ENCODE results near the gene NEK7.

The NEK7 gene

GRCh38 chr1:198147216-198147615, 9.6 kb upstream of the NEK7 start:
- DNase-seq, result no peak

- DNase-seq, result no peak
Measured at GRCh38 chr1:198150369-198150768, 6.4 kb upstream of the NEK7 start.

GRCh38 chr1:198151688-198152087, 5.1 kb upstream of the NEK7 start:
- no peak for DNase-seq

GRCh38 chr1:198153103-198153502, 3.7 kb upstream of the NEK7 start:
- DNase-seq, result no peak

- DNase-seq, result no peak
Measured at GRCh38 chr1:198153804-198154203, 3.0 kb upstream of the NEK7 start.

- DNase-seq, result no peak
Measured at GRCh38 chr1:198155253-198155652, 1.5 kb upstream of the NEK7 start.

- peak; percentile 80 for DNase-seq
Measured at GRCh38 chr1:198156111-198156744, 570 bp upstream of the NEK7 start.

- DNase-seq, result peak; percentile 96
Measured at GRCh38 chr1:198157241-198157846, 546 bp downstream of the NEK7 start.

GRCh38 chr1:198157847-198158725, 1.3 kb downstream of the NEK7 start:
- no peak for DNase-seq

- peak; percentile 97 for DNase-seq
Measured at GRCh38 chr1:198158735-198159589, 2.2 kb downstream of the NEK7 start.

GRCh38 chr1:198160222-198160621, 3.4 kb downstream of the NEK7 start:
- DNase-seq, result no peak

GRCh38 chr1:198160946-198161614, 4.3 kb downstream of the NEK7 start:
- no peak for DNase-seq

- no peak for DNase-seq
Measured at GRCh38 chr1:198161718-198162090, 4.9 kb downstream of the NEK7 start.

- no peak for DNase-seq
Measured at GRCh38 chr1:198162091-198162767, 5.4 kb downstream of the NEK7 start.

GRCh38 chr1:198165927-198166647, 9.3 kb downstream of the NEK7 start:
- DNase-seq, result no peak

- no peak for DNase-seq
Measured at GRCh38 chr1:198166900-198167299, 10.1 kb downstream of the NEK7 start.

GRCh38 chr1:198167436-198167934, 10.7 kb downstream of the NEK7 start:
- no peak for DNase-seq

- no peak for DNase-seq
Measured at GRCh38 chr1:198168227-198168626, 11.4 kb downstream of the NEK7 start.

GRCh38 chr1:198169672-198170071, 12.9 kb downstream of the NEK7 start:
- no peak for DNase-seq

- no peak for DNase-seq
Measured at GRCh38 chr1:198171667-198172540, 15.1 kb downstream of the NEK7 start.
